Activated CD8-positive, alpha-beta memory T cell treated with anti-CD3 and anti-CD28 coated beads, Interleukin-2, amount 50 U/mL, for 48 hours (primary cell): Measurements from ENCODE around the gene SLC25A13.
A peak's percentile ranks its signal among the peaks of the same experiment; 100 is the strongest.
"Not testable (repeated sequence)": the region's sequence is repeated elsewhere in the genome, so short reads cannot be mapped to it uniquely, and the experiment has no call there.

ENCODE experiments used
- DNase-seq: peaks from one replicate; pipeline ENCODE4 v3.0.0-alpha.2; 2020

The SLC25A13 gene

GRCh38 chr7:96321658-96322372 lies at the start of gene SLC25A13:
Gene SLC25A13, minus strand, starts transcription at chr7:96322098. Its CDS starts 142 bp downstream, at chr7:96321956.
- peak; percentile 83 for DNase-seq

- DNase-seq, result not testable (repeated sequence)
These were observed 44.0 kb upstream of the SLC25A13 start for GRCh38 chr7:96365916-96366315.

- no peak for DNase-seq
These were observed 39.4 kb upstream of the SLC25A13 start for GRCh38 chr7:96361116-96361857.

- DNase-seq, result no peak
These were observed 38.0 kb upstream of the SLC25A13 start for GRCh38 chr7:96359876-96360275.

- DNase-seq, result not testable (repeated sequence)
These were observed 36.5 kb upstream of the SLC25A13 start for GRCh38 chr7:96358236-96358971.

- no peak for DNase-seq
These were observed 34.1 kb upstream of the SLC25A13 start for GRCh38 chr7:96355990-96356506.

GRCh38 chr7:96354881-96355280 lies 33.0 kb upstream of the SLC25A13 start:
- DNase-seq, result no peak

GRCh38 chr7:96349572-96349971 lies 27.7 kb upstream of the SLC25A13 start:
- no peak for DNase-seq

GRCh38 chr7:96347471-96347870 lies 25.6 kb upstream of the SLC25A13 start:
- no peak for DNase-seq

- DNase-seq, result no peak
These were observed 24.5 kb upstream of the SLC25A13 start for GRCh38 chr7:96346293-96346953.

- DNase-seq, result no peak
These were observed 22.3 kb upstream of the SLC25A13 start for GRCh38 chr7:96344236-96344635.

- no peak for DNase-seq
These were observed 20.2 kb upstream of the SLC25A13 start for GRCh38 chr7:96342049-96342448.

- DNase-seq, result no peak
These were observed 15.6 kb upstream of the SLC25A13 start for GRCh38 chr7:96337519-96337918.

- DNase-seq, result no peak
These were observed 10.4 kb upstream of the SLC25A13 start for GRCh38 chr7:96332325-96332724.

GRCh38 chr7:96331775-96332174 lies 9.9 kb upstream of the SLC25A13 start:
- no peak for DNase-seq

GRCh38 chr7:96331233-96331632 lies 9.3 kb upstream of the SLC25A13 start:
- no peak for DNase-seq

- no peak for DNase-seq
These were observed 8.3 kb upstream of the SLC25A13 start for GRCh38 chr7:96330193-96330592.

- DNase-seq, result no peak
These were observed 7.3 kb upstream of the SLC25A13 start for GRCh38 chr7:96329241-96329640.

- DNase-seq, result no peak
These were observed 6.1 kb upstream of the SLC25A13 start for GRCh38 chr7:96328016-96328415.

- no peak for DNase-seq
These were observed 5.5 kb upstream of the SLC25A13 start for GRCh38 chr7:96327429-96327828.

GRCh38 chr7:96326752-96327151 lies 4.9 kb upstream of the SLC25A13 start:
- not testable (repeated sequence) for DNase-seq

- no peak for DNase-seq
These were observed 1.1 kb upstream of the SLC25A13 start for GRCh38 chr7:96322847-96323461.

GRCh38 chr7:96322373-96322695 lies 436 bp upstream of the SLC25A13 start:
- DNase-seq, result no peak
